Gastroesophageal sphincter (tissue), 3 donors: ENCODE measurements around the gene PHRF1.

Experiments
- CTCF ChIP-seq, 4 experiments: fragments of 200-600 bp in 2 of 4; fragments of 450-650 bp in 2 of 4; sonication (generic) in 1 of 4; IDR thresholded peaks; one replicate each; pipeline ENCODE4 v1.5.1; 2017 to 2019; ENCODE audit warnings: antibody characterized with exemption in 4 of 4, mild to moderate bottlenecking in 2 of 4, moderate library complexity in 2 of 4
- POLR2A ChIP-seq, 2 donors: fragments of 450-650 bp; IDR thresholded peaks; one replicate each; pipeline ENCODE4 v1.6.1; 2017; ENCODE audit warnings: antibody characterized with exemption in 2 of 2, mild to moderate bottlenecking in 2 of 2, moderate library complexity in 1 of 2
- POLR2AphosphoS5 ChIP-seq: sonication (generic); formaldehyde crosslinking; IDR thresholded peaks from one replicate; pipeline ENCODE4 v1.6.1; 2017; ENCODE audit warnings: antibody characterized with exemption

GRCh38 chr11:638631-639331 lies 62.5 kb downstream of the PHRF1 start:
- no peak for TF ChIP-seq CTCF (IDR thresholded peaks at IDR 0.05)
- no peak for TF ChIP-seq POLR2AphosphoS5
- no peak for TF ChIP-seq POLR2A (IDR thresholded peaks at IDR 0.05)
